Effector memory CD4-positive, alpha-beta T cell (primary cell): ENCODE results near the gene PAAF1.

Source experiments
- DNase-seq, 3 donors: peaks; one replicate each; pipeline ENCODE4 v3.0.0-alpha.2; 2020
- H3K27ac ChIP-seq: 2 replicates; pipeline ENCODE4 v1.7.0; 2013; ENCODE audit warnings: mild to moderate bottlenecking, low read length, moderate library complexity; ENCODE audit not compliant: insufficient read depth, poor library complexity, severe bottlenecking
- H3K27me3 ChIP-seq: replicated peaks from 2 replicates; pipeline ENCODE4 v1.7.0; 2013; ENCODE audit warnings: mild to moderate bottlenecking, low read length; ENCODE audit not compliant: insufficient read depth, control insufficient read depth, poor library complexity, severe bottlenecking
- H3K36me3 ChIP-seq: 2 replicates; pipeline ENCODE4 v1.7.0; 2013; ENCODE audit warnings: mild to moderate bottlenecking, low read length, moderate library complexity; ENCODE audit not compliant: control insufficient read depth, insufficient read depth
- H3K4me1 ChIP-seq: 2 replicates; pipeline ENCODE4 v1.7.0; 2013; ENCODE audit warnings: low read length, mild to moderate bottlenecking; ENCODE audit not compliant: control insufficient read depth, insufficient read depth, poor library complexity, severe bottlenecking
- H3K4me3 ChIP-seq: 2 replicates; pipeline ENCODE4 v1.7.0; 2013; ENCODE audit warnings: low read length, low read depth, mild to moderate bottlenecking; ENCODE audit not compliant: insufficient read depth, poor library complexity, severe bottlenecking
- H3K9me3 ChIP-seq: 2 replicates; pipeline ENCODE4 v1.7.0; 2013; ENCODE audit warnings: mild to moderate bottlenecking, low read length, moderate library complexity; ENCODE audit not compliant: control insufficient read depth

The PAAF1 gene

DNA sequence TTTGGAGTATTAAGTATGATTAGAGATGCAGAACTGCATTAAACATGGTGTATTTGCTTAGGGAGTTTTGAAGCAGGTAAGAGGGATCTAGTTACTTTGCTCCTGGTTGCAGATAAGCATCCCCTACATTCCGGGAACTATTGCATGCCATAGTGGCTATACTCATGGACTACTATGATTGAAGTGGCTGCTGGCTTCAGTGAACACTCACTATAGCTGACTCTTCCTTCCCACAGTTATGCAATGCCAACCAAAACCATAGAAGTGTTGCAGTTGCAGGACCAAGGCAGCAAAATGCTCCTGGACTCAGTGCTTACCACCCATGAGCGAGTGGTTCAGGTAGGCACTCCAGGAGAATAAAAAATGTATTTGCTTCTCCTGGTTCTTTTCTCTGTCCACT lies 17.1 kb upstream of the PAAF1 start:
- no peaks in the 10 kb centered on the region for H3K4me1 ChIP-seq
- H3K27ac ChIP-seq, result no peak overlapping the region
- peaks cover 6% of the 10 kb centered on the region for H3K36me3 ChIP-seq
- no peaks in the 10 kb centered on the region for H3K9me3 ChIP-seq
- no peak for DNase-seq
- H3K4me3 ChIP-seq, result no peak overlapping the region
- no peaks in the 10 kb centered on the region for H3K27me3 ChIP-seq

- peaks cover 6% of the 10 kb centered on the region for H3K36me3 ChIP-seq
Measured at GRCh38 chr11:73860202-73860601, 16.6 kb upstream of the PAAF1 start.

DNA sequence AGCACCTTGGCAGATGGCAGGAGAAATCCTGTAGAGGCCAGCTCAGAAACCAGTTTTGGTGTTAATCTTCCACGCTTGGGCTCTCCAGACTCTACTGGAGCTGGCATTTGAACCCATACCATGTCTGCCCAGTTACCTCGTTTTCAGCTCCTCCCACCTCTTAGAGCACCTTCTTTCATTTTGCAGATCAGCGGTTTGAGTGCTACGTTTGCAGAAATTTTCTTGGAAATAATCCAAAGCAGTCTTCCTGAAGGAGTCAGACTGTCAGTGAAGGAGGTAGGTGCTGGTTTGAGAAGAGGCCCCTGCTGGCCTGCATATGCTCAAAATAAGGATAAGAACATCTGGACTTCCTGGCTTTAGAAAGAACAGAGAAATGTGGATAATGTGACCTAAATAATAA lies 13.8 kb upstream of the PAAF1 start:
- H3K27me3 ChIP-seq, result no peaks in the 10 kb centered on the region
- H3K36me3 ChIP-seq, result peaks cover 6% of the 10 kb centered on the region
- no peak for DNase-seq
- no peak overlapping the region for H3K4me3 ChIP-seq
- no peaks in the 10 kb centered on the region for H3K9me3 ChIP-seq
- H3K4me1 ChIP-seq, result no peaks in the 10 kb centered on the region
- H3K27ac ChIP-seq, result no peak overlapping the region

More at GRCh38 chr11:73860202-73860601, 16.6 kb upstream of the PAAF1 start:
- H3K9me3 ChIP-seq, result no peaks in the 10 kb centered on the region
- no peak overlapping the region for H3K4me3 ChIP-seq
- DNase-seq, result no peak
- no peak overlapping the region for H3K27ac ChIP-seq
- H3K4me1 ChIP-seq, result no peaks in the 10 kb centered on the region
- H3K27me3 ChIP-seq, result no peaks in the 10 kb centered on the region

DNA sequence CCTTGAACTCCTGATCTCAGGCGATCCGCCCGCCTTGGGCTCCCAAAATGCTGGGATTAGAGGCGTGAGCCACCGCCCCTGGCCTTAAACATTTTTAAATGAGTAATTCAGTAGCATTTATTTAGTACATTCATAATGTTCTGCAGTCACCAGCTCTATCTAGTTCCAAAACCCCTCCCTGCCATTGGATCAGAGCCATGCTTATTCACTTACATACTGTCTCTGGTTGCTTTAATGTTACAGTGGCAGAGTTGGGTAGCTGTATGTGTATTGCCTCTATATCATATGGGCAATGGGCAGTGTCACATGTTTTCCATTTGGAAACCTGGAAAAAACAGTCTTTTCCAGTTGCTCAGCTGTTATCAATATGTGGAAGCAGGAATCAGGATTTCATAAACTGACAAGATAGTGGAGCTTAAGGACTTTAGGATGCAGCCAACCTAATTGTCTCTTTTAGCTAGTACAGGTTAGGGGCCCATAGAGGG lies 10.7 kb upstream of the PAAF1 start:
- DNase-seq, result no peak
- no peak overlapping the region for H3K4me3 ChIP-seq
- no peak overlapping the region for H3K27ac ChIP-seq
- H3K9me3 ChIP-seq, result no peaks in the 10 kb centered on the region
- H3K4me1 ChIP-seq, result no peaks in the 10 kb centered on the region
- no peaks in the 10 kb centered on the region for H3K27me3 ChIP-seq
- peaks cover 6% of the 10 kb centered on the region for H3K36me3 ChIP-seq

GRCh38 chr11:73866586-73866996 lies 10.2 kb upstream of the PAAF1 start:
- no peaks in the 10 kb centered on the region for H3K27me3 ChIP-seq
- no peak for DNase-seq
- H3K4me1 ChIP-seq, result no peaks in the 10 kb centered on the region
- H3K27ac ChIP-seq, result no peak overlapping the region
- no peaks in the 10 kb centered on the region for H3K9me3 ChIP-seq
- H3K4me3 ChIP-seq, result no peak overlapping the region
- peaks cover 6% of the 10 kb centered on the region for H3K36me3 ChIP-seq

GRCh38 chr11:73869332-73869949 lies 7.4 kb upstream of the PAAF1 start:
- no peaks in the 10 kb centered on the region for H3K4me1 ChIP-seq
- no peaks in the 10 kb centered on the region for H3K9me3 ChIP-seq
- DNase-seq, result no peak
- H3K36me3 ChIP-seq, result peaks cover 20% of the 10 kb centered on the region
- H3K27me3 ChIP-seq, result no peaks in the 10 kb centered on the region
- H3K27ac ChIP-seq, result no peak overlapping the region
- no peak overlapping the region for H3K4me3 ChIP-seq

- Histone ChIP-seq H3K27me3 (no peaks in the 10 kb centered on the region), H3K36me3 (peaks cover 18% of the 10 kb centered on the region), H3K9me3 (no peaks in the 10 kb centered on the region), H3K4me3 (no peak overlapping the region), H3K4me1 (peaks cover 7% of the 10 kb centered on the region), H3K27ac (no peak overlapping the region)
- DNase-seq, result no peak
Measured at GRCh38 chr11:73870261-73870660, 6.5 kb upstream of the PAAF1 start.

DNA sequence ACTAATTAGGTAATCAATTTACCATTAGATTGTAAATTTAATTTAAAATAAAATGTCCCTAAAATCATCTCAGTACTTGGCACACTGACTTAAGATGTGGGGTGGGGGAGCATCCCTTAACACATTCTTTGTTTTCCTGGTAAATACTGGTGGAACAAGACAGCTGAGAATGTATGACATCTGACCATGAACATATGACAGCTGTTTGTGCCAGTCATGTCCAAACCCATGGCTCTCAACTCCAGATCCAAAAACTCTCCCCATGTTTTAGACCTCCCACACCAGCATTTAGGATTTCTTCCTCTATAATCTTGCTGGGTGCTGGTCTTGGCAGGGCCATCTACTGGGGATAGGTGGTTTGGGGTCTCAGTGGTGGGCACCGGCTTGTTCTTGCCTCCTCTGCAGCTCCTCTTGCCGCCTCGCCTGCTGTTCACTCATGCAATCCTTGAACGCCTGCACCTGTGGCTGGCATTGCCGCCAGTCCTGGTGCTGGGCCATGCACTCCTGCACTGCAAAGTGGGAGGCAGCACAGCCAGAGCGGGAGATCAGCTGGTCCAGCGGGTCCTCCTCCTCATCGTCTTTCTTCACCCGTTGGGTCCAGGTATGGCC lies 3.9 kb upstream of the PAAF1 start:
- no peak for DNase-seq
- Histone ChIP-seq H3K27me3 (no peaks in the 10 kb centered on the region), H3K4me3 (no peak overlapping the region)

GRCh38 chr11:73875380-73875779 lies 1.4 kb upstream of the PAAF1 start:
- H3K4me1 ChIP-seq, result peaks cover 24% of the 10 kb centered on the region
- no peaks in the 10 kb centered on the region for H3K27me3 ChIP-seq
- no peak for DNase-seq
- no peak overlapping the region for H3K4me3 ChIP-seq
- peaks cover 18% of the 10 kb centered on the region for H3K36me3 ChIP-seq
- no peaks in the 10 kb centered on the region for H3K9me3 ChIP-seq
- H3K27ac ChIP-seq, result no peak overlapping the region

More for the DNA sequence above, 3.9 kb upstream of the PAAF1 start:
- Histone ChIP-seq H3K4me1 (peaks cover 24% of the 10 kb centered on the region), H3K36me3 (peaks cover 18% of the 10 kb centered on the region), H3K27ac (no peak overlapping the region), H3K9me3 (no peaks in the 10 kb centered on the region)

DNA sequence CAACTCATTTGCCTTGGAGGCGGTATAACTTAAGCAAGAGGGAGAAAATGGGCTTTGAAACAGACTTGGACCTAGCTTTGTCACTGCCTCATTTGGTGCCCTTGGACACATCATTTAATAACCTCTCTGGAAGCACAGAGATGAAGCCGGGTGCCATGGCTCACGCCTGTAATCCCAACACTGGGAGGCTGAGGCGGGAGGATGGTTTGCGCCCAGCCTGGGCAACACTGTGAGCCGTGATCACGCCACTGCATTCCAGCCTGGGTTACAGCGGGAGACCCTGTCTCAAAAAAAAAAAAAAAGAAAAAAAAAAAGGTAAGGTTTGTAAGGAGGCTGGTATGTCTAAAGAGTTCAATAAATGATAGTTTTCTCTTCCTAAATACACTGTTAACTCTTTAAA lies 959 bp upstream of the PAAF1 start:
- peak overlapping the region; percentile 76 for H3K27ac ChIP-seq
- H3K27me3 ChIP-seq, result no peaks in the 10 kb centered on the region
- H3K4me3 ChIP-seq, result peak overlapping the region; percentile 74
- H3K4me1 ChIP-seq, result peaks cover 24% of the 10 kb centered on the region
- DNase-seq, result no peak
- H3K36me3 ChIP-seq, result peaks cover 18% of the 10 kb centered on the region
- H3K9me3 ChIP-seq, result no peaks in the 10 kb centered on the region
